IPS-NIHi7 (cell line): ENCODE measurements around the gene CCT3.
"Not testable (repeated sequence)": the region's sequence is repeated elsewhere in the genome, so short reads cannot be mapped to it uniquely, and the experiment has no call there.

Experiments used
- DNase-seq: peaks from one replicate; pipeline ENCODE4 v3.0.0; 2012; ENCODE audit warnings: mixed read lengths; ENCODE audit errors: extremely low spot score

CCT3 gene

DNA sequence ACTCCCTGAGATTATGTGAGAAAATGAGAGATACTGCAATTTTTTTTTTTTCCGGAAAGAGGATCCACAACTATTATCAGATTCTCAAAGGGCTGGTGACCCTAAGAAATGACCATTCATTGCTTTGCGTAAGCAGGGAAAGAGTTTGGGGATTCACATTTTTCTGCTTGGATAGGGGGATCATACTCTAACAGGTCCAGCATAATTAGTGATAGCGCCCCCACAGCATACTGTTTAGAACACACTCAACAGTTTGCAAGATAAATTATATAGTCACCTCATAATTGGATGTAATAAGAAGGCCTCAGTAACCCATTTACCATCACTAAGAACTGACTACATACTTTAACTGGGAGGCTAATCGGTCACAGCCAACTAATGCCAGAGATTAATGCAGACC lies 1.9 kb downstream of the CCT3 start:
- no peak for DNase-seq

DNA sequence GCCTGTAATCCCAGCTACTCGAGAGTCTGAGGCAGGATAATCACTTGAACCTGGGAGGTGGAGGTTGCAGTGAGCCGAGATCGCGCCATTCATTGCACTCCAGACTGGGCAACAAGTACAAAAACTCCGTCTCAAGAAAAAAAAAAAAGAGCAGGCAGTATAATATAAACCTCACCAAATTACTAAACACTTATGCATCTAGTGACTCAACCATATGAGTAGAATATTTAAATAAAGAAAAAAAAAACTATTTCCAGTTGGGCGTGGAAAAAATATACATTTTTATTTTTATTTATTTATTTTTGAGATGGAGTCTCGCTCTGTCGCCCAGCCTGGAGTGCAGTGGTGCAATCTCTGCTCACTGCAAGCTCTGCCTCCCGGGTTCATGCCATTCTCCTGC lies 14.9 kb downstream of the CCT3 start:
- DNase-seq = not testable (repeated sequence)

DNA sequence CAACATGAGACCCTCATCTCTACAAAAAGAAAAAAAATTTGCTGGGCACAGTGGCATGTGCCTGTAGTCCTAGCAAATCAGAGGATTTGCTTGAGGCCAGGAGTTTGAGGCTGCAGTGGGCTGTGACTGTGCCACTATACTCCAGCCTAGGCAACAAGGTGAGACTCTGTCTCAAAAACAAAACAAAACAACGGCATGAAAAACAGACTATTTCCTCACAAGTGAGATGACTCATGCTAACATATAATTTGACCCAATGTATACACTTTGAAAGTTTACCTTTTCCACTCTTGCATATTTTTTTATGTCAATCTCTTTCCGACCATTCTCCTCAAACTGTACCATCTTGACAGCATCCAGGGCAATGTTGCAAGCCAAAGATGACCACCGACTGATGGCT lies 17.5 kb downstream of the CCT3 start:
- DNase-seq = no peak

DNA sequence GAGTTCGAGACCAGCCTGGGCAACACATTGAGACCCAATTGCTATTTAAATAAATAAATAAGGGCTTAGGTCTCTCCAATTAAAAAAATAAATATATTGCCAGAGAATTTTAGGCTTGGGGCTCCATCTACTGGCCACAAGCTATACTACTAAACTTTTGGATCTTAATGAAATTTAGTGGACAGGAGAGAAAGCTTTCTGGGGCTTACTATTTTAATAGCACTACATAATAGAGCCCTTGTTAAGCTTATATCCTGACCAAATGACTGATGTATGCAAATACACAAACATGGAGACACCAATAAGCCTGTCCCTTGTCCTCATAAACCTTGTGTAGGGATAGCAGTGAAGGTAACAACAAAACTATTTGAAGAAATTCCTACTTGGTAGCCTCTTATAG lies 18.4 kb downstream of the CCT3 start:
- no peak for DNase-seq

DNA sequence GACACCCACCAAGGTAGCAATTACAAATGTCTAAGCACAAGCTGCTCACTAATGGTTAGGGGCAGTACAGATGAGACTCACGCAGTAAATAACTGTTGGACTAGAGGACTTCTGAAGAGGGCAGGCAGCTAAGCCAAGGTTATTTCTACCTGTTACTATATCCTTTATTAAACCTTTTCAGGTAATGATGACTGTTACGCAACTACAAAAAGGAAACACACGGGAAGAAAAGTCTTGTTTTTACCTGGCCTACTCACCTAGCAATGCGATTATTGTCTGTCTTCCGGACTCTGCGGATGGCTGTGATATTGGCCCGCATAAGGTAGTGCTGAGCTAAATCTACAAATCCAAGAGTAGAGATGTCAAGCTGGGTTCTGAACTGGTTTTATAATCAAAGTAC lies 21.2 kb downstream of the CCT3 start:
- no peak for DNase-seq

DNA sequence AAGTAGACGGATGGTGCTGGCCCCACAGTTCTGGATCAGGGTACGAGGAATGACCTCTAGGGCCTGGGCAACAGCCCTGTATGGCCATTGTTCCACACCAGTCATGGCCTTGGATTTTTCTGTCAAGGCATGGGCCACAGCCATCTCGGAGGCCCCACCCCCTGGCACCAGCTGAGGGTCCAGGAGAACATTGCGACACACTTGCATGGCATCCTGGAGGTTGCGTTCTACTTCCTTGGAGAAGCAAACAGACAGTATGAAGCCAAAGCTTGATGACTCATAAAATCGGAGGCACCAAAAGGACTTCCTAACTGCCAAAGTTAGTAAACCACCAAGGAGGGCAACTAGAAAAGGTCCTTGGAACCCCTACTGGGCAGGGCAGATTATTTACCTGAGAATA lies 27.1 kb downstream of the CCT3 start:
- DNase-seq = no peak

DNA sequence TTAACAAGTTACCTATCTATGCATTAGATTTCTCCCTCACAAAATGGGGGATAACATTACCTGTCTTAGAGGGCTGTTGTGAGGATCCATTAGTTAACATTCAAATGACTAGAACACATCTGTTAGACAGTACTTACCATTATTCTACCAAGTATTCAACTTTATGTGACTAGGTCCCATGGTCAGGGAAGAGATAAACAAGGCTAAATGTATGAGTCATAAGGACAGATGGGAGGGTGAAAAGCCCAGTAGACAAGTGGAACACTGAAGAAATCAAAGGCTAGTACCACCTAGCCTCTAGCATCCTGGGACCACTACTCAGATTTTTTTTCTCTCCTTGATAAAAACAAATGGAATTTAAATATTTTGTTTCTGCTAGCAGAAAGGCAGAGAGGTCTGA lies 30.0 kb downstream of the CCT3 start:
- DNase-seq = no peak

DNA sequence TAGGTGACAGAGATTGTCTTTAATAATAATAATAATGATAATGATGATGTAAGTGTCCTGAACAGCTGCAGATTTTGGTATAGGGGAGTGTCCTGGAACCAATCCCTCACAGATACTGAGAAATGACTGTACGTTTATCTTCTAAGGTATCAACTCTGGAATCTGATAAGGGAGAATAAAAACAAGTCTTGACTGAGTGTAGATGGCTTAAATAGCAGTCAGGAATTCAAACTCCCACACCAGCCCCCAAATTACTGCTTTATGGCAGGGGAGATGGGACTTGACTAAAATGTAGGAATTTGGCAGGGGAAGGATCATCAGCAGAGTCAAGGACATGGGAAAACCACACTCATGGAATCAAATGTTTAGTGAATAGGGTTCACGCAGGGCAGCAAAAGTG lies 32.9 kb downstream of the CCT3 start:
- no peak for DNase-seq

DNA sequence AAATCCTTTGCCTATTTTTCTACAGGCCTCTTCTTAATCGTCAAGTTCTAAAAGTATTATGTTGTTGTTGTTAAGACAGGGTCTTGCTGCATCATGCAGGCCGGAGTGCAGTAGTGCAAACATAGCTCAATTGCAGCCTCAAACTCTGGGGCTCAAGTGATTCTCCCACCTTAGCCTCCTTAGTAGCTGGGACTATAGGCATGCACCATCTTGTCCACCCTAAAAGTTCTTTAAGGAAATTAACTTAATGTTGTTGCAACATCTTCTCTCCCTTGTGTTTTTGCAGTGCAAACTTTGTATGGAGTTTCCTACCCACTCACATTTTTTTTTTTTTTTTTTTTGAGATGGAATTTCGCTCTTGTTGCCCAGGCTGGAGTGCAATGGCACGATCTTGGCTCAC lies 34.9 kb downstream of the CCT3 start:
- DNase-seq = no peak

DNA sequence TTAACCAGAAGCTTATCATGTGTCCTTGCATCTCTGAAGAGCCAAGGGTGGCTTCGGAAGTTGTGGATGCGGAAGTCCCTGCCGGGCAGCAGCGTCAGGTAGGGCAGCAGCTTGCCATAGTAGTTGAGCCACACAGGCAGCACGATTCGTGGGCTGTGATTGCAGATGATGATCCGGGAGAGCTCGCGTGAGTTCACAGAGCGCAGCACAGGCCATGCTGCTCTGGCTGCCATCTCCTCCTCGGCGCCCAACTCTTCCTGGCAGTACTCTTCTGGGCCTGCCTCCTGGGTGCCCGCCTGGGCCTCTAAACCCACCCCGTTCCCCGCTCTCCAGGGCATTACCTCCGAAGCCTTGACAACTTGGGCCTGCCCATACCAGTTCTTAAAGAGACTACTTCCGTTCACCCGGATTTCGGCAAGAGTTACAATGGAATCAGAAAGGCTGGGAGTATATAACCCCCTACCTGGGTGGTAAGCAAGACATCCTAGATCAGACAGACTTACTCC lies 39.2 kb downstream of the CCT3 start, which contains the start of gene VHLL:
VHLL (minus strand) TSS at position 456 of the 506 bp plus-strand sequence; CDS start at position 338, 118 bp downstream.
- DNase-seq = no peak

DNA sequence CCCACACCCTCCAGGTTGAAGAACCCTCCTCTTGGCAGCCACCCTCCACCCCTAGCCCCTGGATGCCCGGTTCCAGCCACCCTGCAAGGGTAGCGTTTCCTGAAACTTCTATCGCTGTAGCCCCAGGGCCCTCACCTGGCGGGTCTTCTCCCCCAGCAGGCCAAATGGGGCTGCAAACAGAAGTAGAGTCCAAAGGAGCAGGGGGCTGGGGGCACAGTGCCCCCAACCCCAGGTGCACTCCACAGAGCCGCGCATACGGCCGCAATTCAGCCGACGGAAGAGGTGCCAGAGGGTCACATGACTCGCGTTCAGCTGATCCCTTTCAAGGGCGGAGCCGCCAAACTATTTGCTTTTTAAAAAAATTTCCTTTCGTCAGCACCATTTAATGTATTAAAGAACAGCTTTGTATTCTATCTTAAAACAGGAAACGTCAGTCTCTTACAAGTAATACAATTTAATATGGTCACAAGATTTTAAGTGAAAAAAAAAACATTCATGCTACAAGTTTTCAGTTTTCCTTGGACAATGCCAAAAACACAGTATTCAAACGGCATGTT lies 42.6 kb downstream of the CCT3 start, which contains the start of gene GLMP:
GLMP (minus strand) TSS at position 289 of the 557 bp plus-strand sequence; CDS start at position 255, 34 bp downstream.
- DNase-seq = peak; percentile 63

DNA sequence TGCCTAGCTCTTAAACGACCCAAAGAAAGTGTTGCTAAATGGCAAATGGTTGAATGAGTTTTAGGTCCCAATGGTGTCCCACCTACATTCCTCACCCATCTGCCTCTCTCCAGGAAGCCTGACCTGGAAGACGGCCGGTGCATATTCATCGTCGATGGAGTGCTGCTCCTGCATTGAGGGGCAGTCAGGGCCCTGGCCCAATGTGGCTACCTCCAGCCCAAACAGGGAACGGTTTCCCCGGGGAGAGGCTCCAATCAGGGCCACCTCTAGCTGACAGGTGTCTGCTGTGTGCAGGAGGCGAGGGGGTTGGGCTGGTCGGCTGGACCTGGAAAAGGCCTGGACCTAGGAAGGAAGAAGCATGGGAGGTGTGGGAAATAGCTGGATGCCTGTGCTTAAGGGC lies 44.2 kb downstream of the CCT3 start:
- DNase-seq = no peak

DNA sequence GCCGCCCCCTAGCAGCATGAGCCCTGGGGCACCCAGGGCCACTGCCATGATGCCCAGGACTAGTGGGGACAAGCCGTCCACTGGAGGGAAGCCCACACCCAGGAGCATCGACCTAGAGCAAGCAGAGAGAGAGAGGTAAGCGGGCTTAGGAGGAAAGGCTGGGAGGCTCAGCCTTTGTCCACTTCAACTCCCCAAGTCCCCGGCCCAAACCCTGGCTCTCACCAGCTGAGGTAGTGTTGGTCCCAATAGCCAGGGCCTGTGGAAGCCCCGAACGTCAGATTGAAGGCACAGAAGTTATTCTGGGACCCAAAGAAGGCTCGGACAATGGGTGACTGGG lies 45.0 kb downstream of the CCT3 start:
- no peak for DNase-seq

DNA sequence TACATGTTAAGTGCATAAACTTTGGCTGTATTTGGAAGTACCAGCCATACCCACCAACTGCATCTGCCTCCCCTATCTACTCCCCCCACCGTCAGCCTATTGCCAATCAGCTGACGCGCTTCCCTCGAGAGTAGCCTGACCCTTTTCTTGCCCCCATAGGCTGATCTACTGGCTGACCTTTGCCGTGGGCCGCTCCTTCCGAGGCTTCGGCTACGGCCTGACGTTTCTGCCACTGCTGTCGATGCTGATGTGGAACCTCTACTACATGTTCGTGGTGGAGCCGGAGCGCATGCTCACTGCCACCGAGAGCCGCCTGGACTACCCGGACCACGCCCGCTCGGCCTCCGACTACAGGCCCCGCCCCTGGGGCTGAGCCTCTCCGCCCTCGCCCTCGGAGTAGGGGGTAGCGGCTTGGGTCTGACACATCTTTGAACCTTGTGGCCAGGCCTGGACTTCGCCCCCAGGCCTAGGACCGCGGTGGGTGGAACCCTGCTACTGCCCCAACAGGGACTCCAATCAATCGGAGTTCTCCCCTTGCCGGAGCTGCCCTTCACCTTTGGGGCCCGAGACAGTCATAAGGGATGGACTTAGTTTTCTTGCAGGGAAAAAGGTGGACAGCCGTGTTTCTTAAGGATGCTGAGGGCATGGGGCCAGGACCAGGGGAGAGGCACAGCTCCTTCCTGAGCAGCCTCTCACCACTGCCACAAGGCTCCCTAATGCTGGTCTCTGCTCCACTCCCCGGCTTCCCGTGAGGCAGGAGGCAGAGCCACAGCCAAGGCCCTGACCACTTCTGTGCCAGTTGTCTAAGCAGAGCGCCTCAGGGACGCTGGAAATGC lies 46.6 kb downstream of the CCT3 start:
- DNase-seq = peak; percentile 98

DNA sequence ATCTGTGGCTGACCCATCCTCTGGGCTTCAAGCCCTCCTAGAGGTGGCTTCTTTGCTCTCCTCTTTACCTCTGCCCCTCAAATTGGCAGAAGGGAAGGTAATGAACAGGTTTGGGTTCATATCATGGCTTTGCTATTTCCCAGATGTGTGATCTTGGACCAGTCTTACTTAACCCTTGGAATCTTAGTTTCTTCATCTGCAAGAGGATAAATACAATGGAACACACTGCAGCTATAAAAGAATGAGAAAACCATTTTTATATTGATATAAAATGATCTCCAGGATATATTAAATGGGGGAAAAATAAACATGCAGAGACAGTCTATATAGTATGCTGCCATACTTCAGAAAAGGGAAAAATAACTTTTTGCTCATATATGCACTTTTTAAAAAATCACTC lies 48.2 kb downstream of the CCT3 start:
- DNase-seq = no peak

DNA sequence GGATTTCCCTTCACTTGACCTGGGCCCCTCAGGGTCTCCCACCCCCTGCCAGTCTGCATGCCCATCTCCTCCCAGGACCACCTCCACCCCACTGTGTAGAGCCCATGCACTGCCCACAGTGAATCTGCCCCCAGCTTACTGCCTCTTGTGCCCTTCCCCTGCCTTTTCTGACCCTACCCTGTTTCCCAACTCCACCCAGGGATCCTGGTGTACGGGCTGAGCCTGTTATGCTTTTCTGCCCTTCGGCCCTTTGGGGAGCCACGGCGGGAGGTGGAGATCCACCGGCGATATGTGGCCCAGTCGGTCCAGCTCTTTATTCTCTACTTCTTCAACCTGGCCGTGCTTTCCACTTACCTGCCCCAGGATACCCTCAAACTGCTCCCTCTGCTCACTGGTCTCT lies 52.0 kb downstream of the CCT3 start:
- DNase-seq = no peak

DNA sequence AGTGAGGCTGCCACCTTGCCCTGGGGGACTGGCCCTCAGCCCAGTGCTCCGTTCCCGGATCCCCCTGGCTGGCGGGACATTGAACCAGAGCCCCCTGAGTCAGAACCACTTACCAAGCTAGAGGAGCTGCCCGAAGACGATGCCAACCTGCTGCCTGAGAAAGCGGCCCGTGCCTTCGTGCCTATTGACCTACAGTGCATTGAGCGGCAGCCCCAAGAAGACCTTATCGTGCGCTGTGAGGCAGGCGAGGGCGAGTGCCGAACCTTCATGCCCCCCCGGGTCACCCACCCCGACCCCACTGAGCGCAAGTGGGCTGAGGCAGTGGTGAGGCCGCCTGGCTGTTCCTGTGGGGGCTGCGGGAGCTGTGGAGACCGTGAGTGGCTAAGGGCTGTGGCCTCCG lies 52.7 kb downstream of the CCT3 start:
- no peak for DNase-seq

DNA sequence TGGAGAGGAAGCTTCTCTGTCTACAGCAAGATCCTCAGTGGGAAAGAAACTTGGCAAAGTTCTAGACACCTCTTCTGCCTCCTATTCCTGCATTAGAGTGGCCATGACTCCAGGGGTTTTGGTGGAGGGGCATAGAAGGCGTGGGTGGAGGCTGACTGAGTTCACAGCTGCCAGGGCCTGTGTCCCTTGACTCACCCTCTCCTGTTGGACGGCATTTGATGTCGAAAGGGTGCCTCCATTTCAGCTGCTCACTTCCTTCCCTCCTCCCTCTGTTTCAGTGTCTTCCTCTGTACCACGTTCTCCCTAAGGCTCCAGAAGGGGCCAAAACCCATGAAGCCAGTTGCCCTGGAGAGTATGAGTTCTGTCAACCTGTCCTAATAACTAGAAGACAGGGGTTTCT lies 53.3 kb downstream of the CCT3 start:
- DNase-seq = no peak

DNA sequence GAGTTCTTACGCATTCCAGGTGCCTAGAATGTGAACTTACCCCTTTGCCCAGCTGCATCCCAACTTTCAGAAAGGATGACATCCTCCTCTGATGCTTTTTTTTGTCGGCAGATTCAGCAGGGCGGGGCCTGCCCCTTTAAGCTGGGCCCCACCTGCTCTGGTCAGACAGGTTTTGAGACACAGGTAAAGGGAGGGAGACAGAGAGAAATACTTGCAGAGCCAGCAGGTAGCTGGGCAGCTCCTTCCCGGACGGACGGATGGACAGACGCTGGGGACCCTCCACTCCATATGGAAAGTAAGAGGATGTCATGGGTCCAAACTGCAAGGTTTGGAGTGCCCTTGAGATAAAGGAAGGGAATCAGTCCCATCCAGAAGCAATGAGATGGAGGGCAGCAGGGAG lies 54.0 kb downstream of the CCT3 start, which contains the start of gene TMEM79:
TMEM79 (plus strand) TSS at position 214 of the 400 bp plus-strand sequence. CDS start 902 bp downstream, outside the sequence.
- DNase-seq = no peak

DNA sequence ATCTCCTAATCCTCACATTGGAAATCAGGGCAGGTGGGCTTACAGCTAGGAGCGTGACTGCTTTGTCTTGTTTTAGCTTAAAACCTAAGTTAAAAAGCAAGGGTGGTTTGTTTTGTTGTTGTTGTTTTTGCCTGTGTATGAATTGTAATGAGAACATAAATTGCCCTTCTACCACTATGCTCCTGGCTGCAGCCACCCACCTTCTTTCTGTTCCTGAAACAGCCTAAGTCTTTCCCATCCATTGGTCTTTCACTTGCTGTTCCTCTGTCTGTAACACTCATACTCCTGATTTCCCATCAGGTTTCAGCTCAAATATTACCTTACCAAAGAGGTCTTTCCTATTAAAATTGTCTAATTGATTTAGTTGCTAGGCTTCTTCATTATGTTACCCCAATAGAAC lies 54.6 kb downstream of the CCT3 start:
- DNase-seq = no peak

DNA sequence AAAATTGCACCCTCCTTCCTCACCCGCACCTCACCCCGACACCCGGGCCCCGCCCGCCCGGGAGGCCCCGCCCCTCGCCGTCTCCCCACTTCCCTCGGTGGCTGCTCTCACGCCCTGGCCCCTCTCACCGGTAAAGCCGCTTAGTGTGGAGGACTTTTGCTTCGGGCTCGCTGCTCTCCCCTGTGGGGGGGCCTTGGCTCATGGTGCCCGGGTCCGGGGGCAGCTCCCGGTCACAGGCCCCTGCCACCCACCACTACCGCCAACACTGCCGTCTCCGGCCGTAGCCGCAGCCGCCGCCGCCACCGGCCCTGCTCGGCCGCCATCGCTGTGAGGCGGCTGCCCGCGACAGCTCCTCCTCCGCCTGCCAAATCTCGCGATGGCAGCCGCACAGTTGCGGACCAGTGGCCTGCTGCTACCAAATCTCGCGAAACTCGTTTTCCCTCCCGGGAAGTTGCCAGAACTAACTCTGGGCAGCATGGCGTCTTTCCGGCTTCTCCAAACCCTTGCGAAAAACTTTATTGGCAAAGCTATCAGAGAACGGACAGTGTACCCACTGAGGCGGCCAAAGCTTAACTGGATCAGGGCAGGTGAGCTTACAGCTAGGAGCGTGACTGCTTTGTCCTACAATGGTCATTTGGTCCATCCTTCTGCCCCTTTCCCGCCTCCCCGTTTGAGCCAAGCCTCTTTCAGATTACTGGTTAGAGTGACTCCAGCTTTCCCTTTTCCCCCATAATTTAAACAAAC lies 55.4 kb downstream of the CCT3 start, which contains the start of gene SMG5:
SMG5 (minus strand) TSS at position 347 of the 744 bp plus-strand sequence; CDS start at position 202, 145 bp downstream.
- DNase-seq = peak; percentile 98
